ENCODE results near the gene MT1F.

- TF ChIP-seq POLR2AphosphoS5 (IDR thresholded peaks at IDR 0.05; ENCODE audit: low read depth, low read length): no peak
- TF ChIP-seq CTCF (IDR thresholded peaks at IDR 0.05): no peak
- TF ChIP-seq REST (IDR thresholded peaks at IDR 0.05; ENCODE audit: insufficient read depth in 1 of 2, low read depth in 2 of 2, low read length in 1 of 2): no peak
- TF ChIP-seq SIN3A (IDR thresholded peaks at IDR 0.05; ENCODE audit: borderline replicate concordance, insufficient read depth, low read depth, low read length): no peak
These were observed 18.0 kb downstream of the MT1F start for GRCh38 chr16:56675685-56676210.

All from Panc1 (cell line).